ENCODE results near the gene B3GALT4. TPM values are rescaled to one million over a fixed set of nuclear protein-coding genes. Genes with fewer than 3 reads are reported as not detected.
"Not testable (repeated sequence)": the region's sequence is repeated elsewhere in the genome, so short reads cannot be mapped to it uniquely, and the experiment has no call there.

B3GALT4 gene
- total and polyA plus RNA-seq, 11 donors: 7.3 to 13.8 (median 9.0) TPM

GRCh38 chr6:33259032-33259431 is 17.9 kb upstream of the B3GALT4 start:
- WGBS, 4 donors: 92 to 96% (median 95%) methylated on average over 5 of the region's 5 CpGs
- intact Hi-C loops (cut with DNase I): no loop called here
- DNase-seq (no peak), ATAC-seq (no peak)
- Histone ChIP-seq H3K9me3 (peaks cover 0 to 3% (median 0%) of the 10 kb centered on the region in 12 donors), H3K4me1 (no peaks in the 10 kb centered on the region), H3K27ac (no peak overlapping the region), H3K36me3 (peaks cover 0 to 87% (median 63%) of the 10 kb centered on the region in 9 donors), H3K27me3 (no peaks in the 10 kb centered on the region), H3K4me3 (no peak overlapping the region)
- TF ChIP-seq CTCF (IDR thresholded peaks at IDR 0.05) (no peak), POLR2A (IDR thresholded peaks at IDR 0.05) (no peak)

- WGBS, 4 donors: 94 to 97% (median 96%) methylated on average over 3 of the region's 3 CpGs
- H3K27ac ChIP-seq; H3K4me3 ChIP-seq; DNase-seq; intact Hi-C loops (cut with DNase I); H3K9me3 ChIP-seq; H3K27me3 ChIP-seq; ATAC-seq; H3K4me1 ChIP-seq: not testable (repeated sequence)
- H3K36me3 ChIP-seq: peaks cover 0 to 95% (median 86%) of the 10 kb centered on the region in 9 donors
Observed at GRCh38 chr6:33262490-33262889, 14.4 kb upstream of the B3GALT4 start.

GRCh38 chr6:33264015-33264414 is 12.9 kb upstream of the B3GALT4 start:
- ATAC-seq: peak in 2 of 4 donors; percentile 14 to 16
- Histone ChIP-seq H3K4me1 (no peaks in the 10 kb centered on the region), H3K9me3 (no peaks in the 10 kb centered on the region), H3K4me3 (no peak overlapping the region), H3K27ac (no peak overlapping the region), H3K27me3 (no peaks in the 10 kb centered on the region), H3K36me3 (peaks cover 0 to 99% (median 93%) of the 10 kb centered on the region in 9 donors)
- intact Hi-C loops (cut with DNase I): no loop called here
- 85 to 94% (median 87%) methylated on average over 7 of the region's 7 CpGs for WGBS, 4 donors
- TF ChIP-seq POLR2A (IDR thresholded peaks at IDR 0.05) (no peak), CTCF (IDR thresholded peaks at IDR 0.05) (no peak)
- no peak for DNase-seq

- Histone ChIP-seq H3K4me3 (peak overlapping the region; percentile 68 to 92 (median 76)), H3K36me3 (peaks cover 0 to 72% (median 67%) of the 10 kb centered on the region in 9 donors), H3K4me1 (peaks cover 9 to 54% (median 44%) of the 10 kb centered on the region in 12 donors), H3K27me3 (no peaks in the 10 kb centered on the region), H3K27ac (peak overlapping the region; percentile 86 to 98 (median 93)), H3K9me3 (no peaks in the 10 kb centered on the region)
- intact Hi-C loops (cut with DNase I): no loop called here
- WGBS, 4 donors: 1 to 4% (median 2%) methylated on average over 7 of the region's 7 CpGs
- ATAC-seq (peak; percentile 0 to 25 (median 8)), DNase-seq (no peak)
- no peak for TF ChIP-seq CTCF (IDR thresholded peaks at IDR 0.05)
- TF ChIP-seq POLR2A (IDR thresholded peaks at IDR 0.05): no peak
Observed at GRCh38 chr6:33271117-33271467, 5.8 kb upstream of the B3GALT4 start.
